Choroid plexus epithelial cell (primary cell): ENCODE data around the gene AMN1.
"Not testable (repeated sequence)": the region's sequence is repeated elsewhere in the genome, so short reads cannot be mapped to it uniquely, and the experiment has no call there.

Experiments
- DNase-seq: peaks from one replicate; pipeline ENCODE4 v3.0.0-alpha.2; 2010; ENCODE audit warnings: low read depth
- H3K4me3 ChIP-seq: 2 replicates; pipeline ENCODE4 v1.5.1; 2011; ENCODE audit warnings: low read depth, mild to moderate bottlenecking, control low read depth, low read length, moderate library complexity
- CTCF ChIP-seq: conservative IDR thresholded peaks from 2 replicates; pipeline ENCODE4 v1.5.1; 2011; ENCODE audit warnings: low read depth, mild to moderate bottlenecking, control low read depth, inconsistent platforms, low read length, moderate library complexity

AMN1 gene

GRCh38 chr12:31682136-31682962 lies 46.5 kb downstream of the AMN1 start:
- peak; percentile 88 for TF ChIP-seq CTCF
- peak; percentile 96 for DNase-seq
- H3K4me3 ChIP-seq = no peak overlapping the region

GRCh38 chr12:31672521-31672920 lies 56.3 kb downstream of the AMN1 start:
- TF ChIP-seq CTCF = no peak
- no peak for DNase-seq
- H3K4me3 ChIP-seq = no peak overlapping the region

GRCh38 chr12:31669582-31669981 lies 59.2 kb downstream of the AMN1 start:
- DNase-seq, H3K4me3 ChIP-seq: not testable (repeated sequence)

- H3K4me3 ChIP-seq = no peak overlapping the region
- TF ChIP-seq CTCF = no peak
- no peak for DNase-seq
Observed at GRCh38 chr12:31669020-31669419, 59.8 kb downstream of the AMN1 start.

- no peak for TF ChIP-seq CTCF
- no peak overlapping the region for H3K4me3 ChIP-seq
- DNase-seq = no peak
Observed at GRCh38 chr12:31664038-31664437, 64.8 kb downstream of the AMN1 start.

- H3K4me3 ChIP-seq = no peak overlapping the region
- DNase-seq = no peak
- no peak for TF ChIP-seq CTCF
Observed at GRCh38 chr12:31663576-31663975, 65.2 kb downstream of the AMN1 start.

GRCh38 chr12:31662176-31662849 lies 66.5 kb downstream of the AMN1 start:
- no peak for TF ChIP-seq CTCF
- no peak for DNase-seq
- no peak overlapping the region for H3K4me3 ChIP-seq
